GM23338 (cell line): ENCODE measurements around the gene RAB1B. TPM values are rescaled to one million over a fixed set of nuclear protein-coding genes. Genes with fewer than 3 reads are reported as not detected.
A peak's percentile ranks its signal among the peaks of the same experiment; 100 is the strongest.

Experiments
- ATAC-seq: fragments of 200-7000 bp; cut with Tn5 transposase; 3 replicates; pipeline ENCODE4 v1.9.1; 2020
- DNase-seq: peaks from one replicate; pipeline ENCODE4 v3.0.0-alpha.2; 2015; ENCODE audit warnings: low spot score
- H2AFZ ChIP-seq: fragments of 200-600 bp; sonication (generic); 2 replicates; pipeline ENCODE4 v1.8.0; 2016; ENCODE audit warnings: antibody characterized with exemption, mild to moderate bottlenecking, moderate library complexity
- H3F3A ChIP-seq: fragments of 200-600 bp; sonication (generic); replicated peaks from 2 replicates; pipeline ENCODE4 v1.8.0; 2017; ENCODE audit warnings: antibody characterized with exemption, mixed run types, low read depth
- H3K27ac ChIP-seq: fragments of 200-600 bp; sonication (generic); 2 replicates; pipeline ENCODE4 v1.6.1; 2016; ENCODE audit warnings: low read depth
- H3K27me3 ChIP-seq: fragments of 200-600 bp; sonication (generic); 2 replicates; pipeline ENCODE4 v1.8.0; 2016; ENCODE audit warnings: mild to moderate bottlenecking, mixed run types, moderate library complexity; ENCODE audit not compliant: insufficient read depth
- H3K36me3 ChIP-seq: fragments of 200-600 bp; sonication (generic); 2 replicates; pipeline ENCODE4 v1.8.0; 2016; ENCODE audit warnings: mild to moderate bottlenecking; ENCODE audit not compliant: insufficient read depth
- H3K4me1 ChIP-seq: fragments of 200-600 bp; sonication (generic); 2 replicates; pipeline ENCODE4 v1.8.0; 2016; ENCODE audit warnings: mild to moderate bottlenecking, moderate library complexity; ENCODE audit not compliant: insufficient read depth
- H3K4me2 ChIP-seq: fragments of 200-600 bp; sonication (generic); 2 replicates; pipeline ENCODE4 v1.7.1; 2017; ENCODE audit warnings: mixed run types
- H3K4me3 ChIP-seq: fragments of 200-600 bp; sonication (generic); 2 replicates; pipeline ENCODE4 v1.6.1; 2016; ENCODE audit warnings: mixed run types
- H3K79me2 ChIP-seq: fragments of 200-600 bp; sonication (generic); replicated peaks from 2 replicates; pipeline ENCODE4 v1.8.0; 2017; ENCODE audit warnings: mild to moderate bottlenecking; ENCODE audit not compliant: insufficient read depth
- H3K9me2 ChIP-seq: fragments of 200-600 bp; sonication (generic); 2 replicates; pipeline ENCODE4 v1.8.0; 2017; ENCODE audit not compliant: insufficient read depth
- H4K20me1 ChIP-seq: fragments of 200-600 bp; sonication (generic); replicated peaks from 2 replicates; pipeline ENCODE4 v1.8.0; 2017; ENCODE audit warnings: mild to moderate bottlenecking; ENCODE audit not compliant: insufficient read depth
- H3K27ac Mint-ChIP-seq: 2 replicates; pipeline ENCODE4 v1.8.0; 2020; ENCODE audit warnings: inconsistent platforms, mild to moderate bottlenecking, moderate library complexity, mixed read lengths
- H3K27me3 Mint-ChIP-seq: 3 replicates; pipeline ENCODE4 v1.8.0; 2022; ENCODE audit warnings: low read depth, mild to moderate bottlenecking, moderate library complexity, mixed read lengths, inconsistent platforms; ENCODE audit not compliant: insufficient read depth, poor library complexity
- H3K36me3 Mint-ChIP-seq: 3 replicates; pipeline ENCODE4 v1.8.0; 2021; ENCODE audit warnings: low read depth, mild to moderate bottlenecking, inconsistent platforms, moderate library complexity, mixed read lengths
- H3K4me1 Mint-ChIP-seq: 3 replicates; pipeline ENCODE4 v1.8.0; 2020; ENCODE audit warnings: mild to moderate bottlenecking, inconsistent platforms, mixed read lengths
- H3K4me3 Mint-ChIP-seq: 3 replicates; pipeline ENCODE4 v1.8.0; 2021; ENCODE audit warnings: moderate library complexity, mild to moderate bottlenecking, inconsistent platforms, mixed read lengths
- H3K9me3 Mint-ChIP-seq: 3 replicates; pipeline ENCODE4 v1.8.0; 2020; ENCODE audit warnings: moderate library complexity, mild to moderate bottlenecking, inconsistent platforms, mixed read lengths
- CREB1 ChIP-seq: fragments of 250-450 bp; sonication (Bioruptor Pico); IDR thresholded peaks from 2 replicates; pipeline ENCODE4 v1.5.0; 2020; ENCODE audit warnings: low read depth, mild to moderate bottlenecking, moderate library complexity
- EZH2 ChIP-seq: fragments of 200-600 bp; sonication (generic); IDR thresholded peaks from one replicate; pipeline ENCODE4 v1.8.0; 2017; ENCODE audit warnings: antibody characterized with exemption, mild to moderate bottlenecking, low read depth; ENCODE audit not compliant: unreplicated experiment
- EZH2phosphoT487 ChIP-seq: fragments of 200-600 bp; sonication (generic); IDR thresholded peaks from one replicate; pipeline ENCODE4 v1.8.1; 2018; ENCODE audit warnings: antibody characterized with exemption; ENCODE audit not compliant: unreplicated experiment
- JUNB ChIP-seq: IDR thresholded peaks from one replicate; pipeline ENCODE4 v1.6.1; 2016; ENCODE audit warnings: antibody characterized with exemption; ENCODE audit not compliant: unreplicated experiment
- NANOG ChIP-seq: IDR thresholded peaks from 2 replicates; pipeline ENCODE4 v1.6.1; 2016; ENCODE audit warnings: antibody characterized with exemption, borderline replicate concordance
- POLR2AphosphoS5 ChIP-seq: IDR thresholded peaks from 2 replicates; pipeline ENCODE4 v1.6.1; 2016; ENCODE audit warnings: antibody characterized with exemption, low read depth
- STAT1 ChIP-seq: IDR thresholded peaks from one replicate; pipeline ENCODE4 v1.6.1; 2016; ENCODE audit warnings: antibody characterized with exemption; ENCODE audit not compliant: unreplicated experiment
- ZNF114 ChIP-seq: fragments of 250-450 bp; sonication (Bioruptor Pico); IDR thresholded peaks from 2 replicates; pipeline ENCODE4 v1.5.0; 2020; ENCODE audit warnings: mild to moderate bottlenecking, moderate library complexity
- ZNF331 ChIP-seq: fragments of 250-450 bp; sonication (Bioruptor Pico); IDR thresholded peaks from 2 replicates; pipeline ENCODE4 v1.5.0; 2020; ENCODE audit warnings: low read depth, mild to moderate bottlenecking, moderate library complexity
- polyA plus RNA-seq: library from polyadenylated mRNA; unstranded; fragments of >200 nt; fragmentation: Nextera tagmentation; extraction: Ambion mirVana; gene quantifications from 2 replicates; pipeline ENCODE4 v1.2.1, GENCODE V29; 2016
- total RNA-seq: library from RNA; depleted of rRNA; stranded (reverse); fragments of >200 nt; shearing (Covaris generic); gene quantifications from 2 replicates; pipeline ENCODE4 v1.2.3, GENCODE V29; 2014
- TF ChIP-seq, protein P1 (sequence below): IDR thresholded peaks from one replicate; pipeline ENCODE4 v1.6.1; 2018; ENCODE audit warnings: antibody characterized with exemption; ENCODE audit not compliant: unreplicated experiment
- TF ChIP-seq, protein P2 (sequence below): fragments of 250-450 bp; sonication (Bioruptor Pico); IDR thresholded peaks from 2 replicates; pipeline ENCODE4 v1.5.0; 2020; ENCODE audit warnings: mild to moderate bottlenecking, moderate library complexity
- TF ChIP-seq, protein P3 (sequence below), 2 experiments: fragments of 200-600 bp in 1 of 2; sonication (generic) in 1 of 2; conservative IDR thresholded peaks; 2 replicates each; pipeline versions ENCODE4 v1.5.1 to v1.6.1; 2016 to 2017; ENCODE audit warnings: antibody characterized with exemption in 2 of 2, low read depth in 2 of 2, mild to moderate bottlenecking in 2 of 2, moderate library complexity in 1 of 2
- TF ChIP-seq, protein P4 (sequence below): IDR thresholded peaks from 2 replicates; pipeline ENCODE4 v1.6.1; 2016; ENCODE audit warnings: antibody characterized with exemption

The RAB1B gene
- total and polyA plus RNA-seq, 2 experiments from 2014 or later = 30.5 to 92.7 TPM

DNA sequence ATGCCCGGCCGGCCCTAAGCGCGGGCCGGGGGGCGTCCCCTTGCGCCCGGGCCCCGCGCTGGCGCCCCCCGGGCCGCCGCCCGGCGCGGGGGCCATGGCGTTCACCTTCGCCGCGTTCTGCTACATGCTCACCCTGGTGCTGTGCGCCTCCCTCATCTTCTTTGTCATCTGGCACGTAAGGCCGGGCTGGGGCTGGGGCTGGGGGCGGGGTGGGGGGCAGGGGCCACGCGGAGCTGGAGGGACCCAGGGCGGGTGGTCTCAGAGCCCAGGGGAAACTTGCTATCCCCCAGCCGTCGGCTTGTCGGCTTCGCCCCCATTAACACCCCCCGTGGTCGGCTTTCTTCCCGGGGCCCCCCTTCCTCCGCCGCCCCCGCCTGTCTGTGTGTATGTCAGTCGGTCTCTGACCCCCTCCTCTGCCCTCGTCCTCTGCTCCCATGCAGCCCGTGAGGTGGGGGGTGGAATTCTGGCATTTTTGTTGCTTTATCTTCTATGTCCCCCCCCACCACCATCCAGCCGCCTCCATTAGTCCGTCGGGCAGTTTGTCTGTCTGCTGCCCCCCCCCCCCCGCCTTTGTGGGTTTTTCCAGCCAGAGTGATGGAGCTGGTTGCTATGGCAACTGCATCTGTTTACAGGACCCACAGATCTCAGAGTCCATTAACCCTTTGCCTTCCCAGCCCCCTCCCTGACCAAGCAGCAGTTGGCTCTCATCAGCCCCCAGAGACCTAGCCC lies 10.1 kb downstream of the RAB1B start:
- Mint-ChIP-seq H3K9me3 (no peaks in the 10 kb centered on the region), H3K4me1 (peaks cover 32% of the 10 kb centered on the region), H3K4me3 (peak overlapping the region; percentile 73), H3K27ac (no peak overlapping the region), H3K36me3 (peaks cover 8% of the 10 kb centered on the region), H3K27me3 (peaks cover 26% of the 10 kb centered on the region)
- H3K27me3 ChIP-seq = no peaks in the 10 kb centered on the region
- no peaks in the 10 kb centered on the region for H3K36me3 ChIP-seq
- no peaks in the 10 kb centered on the region; the same call in 1 of the 2 replicates for H4K20me1 ChIP-seq
- H2AFZ ChIP-seq = no peak overlapping the region
- TF ChIP-seq, protein P1, sequence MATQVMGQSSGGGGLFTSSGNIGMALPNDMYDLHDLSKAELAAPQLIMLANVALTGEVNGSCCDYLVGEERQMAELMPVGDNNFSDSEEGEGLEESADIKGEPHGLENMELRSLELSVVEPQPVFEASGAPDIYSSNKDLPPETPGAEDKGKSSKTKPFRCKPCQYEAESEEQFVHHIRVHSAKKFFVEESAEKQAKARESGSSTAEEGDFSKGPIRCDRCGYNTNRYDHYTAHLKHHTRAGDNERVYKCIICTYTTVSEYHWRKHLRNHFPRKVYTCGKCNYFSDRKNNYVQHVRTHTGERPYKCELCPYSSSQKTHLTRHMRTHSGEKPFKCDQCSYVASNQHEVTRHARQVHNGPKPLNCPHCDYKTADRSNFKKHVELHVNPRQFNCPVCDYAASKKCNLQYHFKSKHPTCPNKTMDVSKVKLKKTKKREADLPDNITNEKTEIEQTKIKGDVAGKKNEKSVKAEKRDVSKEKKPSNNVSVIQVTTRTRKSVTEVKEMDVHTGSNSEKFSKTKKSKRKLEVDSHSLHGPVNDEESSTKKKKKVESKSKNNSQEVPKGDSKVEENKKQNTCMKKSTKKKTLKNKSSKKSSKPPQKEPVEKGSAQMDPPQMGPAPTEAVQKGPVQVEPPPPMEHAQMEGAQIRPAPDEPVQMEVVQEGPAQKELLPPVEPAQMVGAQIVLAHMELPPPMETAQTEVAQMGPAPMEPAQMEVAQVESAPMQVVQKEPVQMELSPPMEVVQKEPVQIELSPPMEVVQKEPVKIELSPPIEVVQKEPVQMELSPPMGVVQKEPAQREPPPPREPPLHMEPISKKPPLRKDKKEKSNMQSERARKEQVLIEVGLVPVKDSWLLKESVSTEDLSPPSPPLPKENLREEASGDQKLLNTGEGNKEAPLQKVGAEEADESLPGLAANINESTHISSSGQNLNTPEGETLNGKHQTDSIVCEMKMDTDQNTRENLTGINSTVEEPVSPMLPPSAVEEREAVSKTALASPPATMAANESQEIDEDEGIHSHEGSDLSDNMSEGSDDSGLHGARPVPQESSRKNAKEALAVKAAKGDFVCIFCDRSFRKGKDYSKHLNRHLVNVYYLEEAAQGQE = no peak
- no peak for TF ChIP-seq CREB1 (CRISPR knock-in tag)
- no peak for TF ChIP-seq JUNB
- no peak for TF ChIP-seq POLR2AphosphoS5
- no peak for TF ChIP-seq STAT1
- TF ChIP-seq, protein P2, sequence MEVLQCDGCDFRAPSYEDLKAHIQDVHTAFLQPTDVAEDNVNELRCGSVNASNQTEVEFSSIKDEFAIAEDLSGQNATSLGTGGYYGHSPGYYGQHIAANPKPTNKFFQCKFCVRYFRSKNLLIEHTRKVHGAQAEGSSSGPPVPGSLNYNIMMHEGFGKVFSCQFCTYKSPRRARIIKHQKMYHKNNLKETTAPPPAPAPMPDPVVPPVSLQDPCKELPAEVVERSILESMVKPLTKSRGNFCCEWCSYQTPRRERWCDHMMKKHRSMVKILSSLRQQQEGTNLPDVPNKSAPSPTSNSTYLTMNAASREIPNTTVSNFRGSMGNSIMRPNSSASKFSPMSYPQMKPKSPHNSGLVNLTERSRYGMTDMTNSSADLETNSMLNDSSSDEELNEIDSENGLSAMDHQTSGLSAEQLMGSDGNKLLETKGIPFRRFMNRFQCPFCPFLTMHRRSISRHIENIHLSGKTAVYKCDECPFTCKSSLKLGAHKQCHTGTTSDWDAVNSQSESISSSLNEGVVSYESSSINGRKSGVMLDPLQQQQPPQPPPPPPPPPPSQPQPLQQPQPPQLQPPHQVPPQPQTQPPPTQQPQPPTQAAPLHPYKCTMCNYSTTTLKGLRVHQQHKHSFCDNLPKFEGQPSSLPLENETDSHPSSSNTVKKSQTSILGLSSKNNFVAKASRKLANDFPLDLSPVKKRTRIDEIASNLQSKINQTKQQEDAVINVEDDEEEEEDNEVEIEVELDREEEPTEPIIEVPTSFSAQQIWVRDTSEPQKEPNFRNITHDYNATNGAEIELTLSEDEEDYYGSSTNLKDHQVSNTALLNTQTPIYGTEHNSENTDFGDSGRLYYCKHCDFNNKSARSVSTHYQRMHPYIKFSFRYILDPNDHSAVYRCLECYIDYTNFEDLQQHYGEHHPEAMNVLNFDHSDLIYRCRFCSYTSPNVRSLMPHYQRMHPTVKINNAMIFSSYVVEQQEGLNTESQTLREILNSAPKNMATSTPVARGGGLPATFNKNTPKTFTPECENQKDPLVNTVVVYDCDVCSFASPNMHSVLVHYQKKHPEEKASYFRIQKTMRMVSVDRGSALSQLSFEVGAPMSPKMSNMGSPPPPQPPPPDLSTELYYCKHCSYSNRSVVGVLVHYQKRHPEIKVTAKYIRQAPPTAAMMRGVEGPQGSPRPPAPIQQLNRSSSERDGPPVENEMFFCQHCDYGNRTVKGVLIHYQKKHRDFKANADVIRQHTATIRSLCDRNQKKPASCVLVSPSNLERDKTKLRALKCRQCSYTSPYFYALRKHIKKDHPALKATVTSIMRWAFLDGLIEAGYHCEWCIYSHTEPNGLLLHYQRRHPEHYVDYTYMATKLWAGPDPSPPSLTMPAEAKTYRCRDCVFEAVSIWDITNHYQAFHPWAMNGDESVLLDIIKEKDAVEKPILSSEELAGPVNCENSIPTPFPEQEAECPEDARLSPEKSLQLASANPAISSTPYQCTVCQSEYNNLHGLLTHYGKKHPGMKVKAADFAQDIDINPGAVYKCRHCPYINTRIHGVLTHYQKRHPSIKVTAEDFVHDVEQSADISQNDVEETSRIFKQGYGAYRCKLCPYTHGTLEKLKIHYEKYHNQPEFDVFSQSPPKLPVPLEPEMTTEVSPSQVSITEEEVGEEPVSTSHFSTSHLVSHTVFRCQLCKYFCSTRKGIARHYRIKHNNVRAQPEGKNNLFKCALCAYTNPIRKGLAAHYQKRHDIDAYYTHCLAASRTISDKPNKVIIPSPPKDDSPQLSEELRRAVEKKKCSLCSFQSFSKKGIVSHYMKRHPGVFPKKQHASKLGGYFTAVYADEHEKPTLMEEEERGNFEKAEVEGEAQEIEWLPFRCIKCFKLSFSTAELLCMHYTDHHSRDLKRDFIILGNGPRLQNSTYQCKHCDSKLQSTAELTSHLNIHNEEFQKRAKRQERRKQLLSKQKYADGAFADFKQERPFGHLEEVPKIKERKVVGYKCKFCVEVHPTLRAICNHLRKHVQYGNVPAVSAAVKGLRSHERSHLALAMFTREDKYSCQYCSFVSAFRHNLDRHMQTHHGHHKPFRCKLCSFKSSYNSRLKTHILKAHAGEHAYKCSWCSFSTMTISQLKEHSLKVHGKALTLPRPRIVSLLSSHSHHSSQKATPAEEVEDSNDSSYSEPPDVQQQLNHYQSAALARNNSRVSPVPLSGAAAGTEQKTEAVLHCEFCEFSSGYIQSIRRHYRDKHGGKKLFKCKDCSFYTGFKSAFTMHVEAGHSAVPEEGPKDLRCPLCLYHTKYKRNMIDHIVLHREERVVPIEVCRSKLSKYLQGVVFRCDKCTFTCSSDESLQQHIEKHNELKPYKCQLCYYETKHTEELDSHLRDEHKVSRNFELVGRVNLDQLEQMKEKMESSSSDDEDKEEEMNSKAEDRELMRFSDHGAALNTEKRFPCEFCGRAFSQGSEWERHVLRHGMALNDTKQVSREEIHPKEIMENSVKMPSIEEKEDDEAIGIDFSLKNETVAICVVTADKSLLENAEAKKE (CRISPR knock-in tag) = no peak
- no peak for TF ChIP-seq ZNF331 (CRISPR knock-in tag)
- no peak for TF ChIP-seq EZH2
- TF ChIP-seq, protein P3, sequence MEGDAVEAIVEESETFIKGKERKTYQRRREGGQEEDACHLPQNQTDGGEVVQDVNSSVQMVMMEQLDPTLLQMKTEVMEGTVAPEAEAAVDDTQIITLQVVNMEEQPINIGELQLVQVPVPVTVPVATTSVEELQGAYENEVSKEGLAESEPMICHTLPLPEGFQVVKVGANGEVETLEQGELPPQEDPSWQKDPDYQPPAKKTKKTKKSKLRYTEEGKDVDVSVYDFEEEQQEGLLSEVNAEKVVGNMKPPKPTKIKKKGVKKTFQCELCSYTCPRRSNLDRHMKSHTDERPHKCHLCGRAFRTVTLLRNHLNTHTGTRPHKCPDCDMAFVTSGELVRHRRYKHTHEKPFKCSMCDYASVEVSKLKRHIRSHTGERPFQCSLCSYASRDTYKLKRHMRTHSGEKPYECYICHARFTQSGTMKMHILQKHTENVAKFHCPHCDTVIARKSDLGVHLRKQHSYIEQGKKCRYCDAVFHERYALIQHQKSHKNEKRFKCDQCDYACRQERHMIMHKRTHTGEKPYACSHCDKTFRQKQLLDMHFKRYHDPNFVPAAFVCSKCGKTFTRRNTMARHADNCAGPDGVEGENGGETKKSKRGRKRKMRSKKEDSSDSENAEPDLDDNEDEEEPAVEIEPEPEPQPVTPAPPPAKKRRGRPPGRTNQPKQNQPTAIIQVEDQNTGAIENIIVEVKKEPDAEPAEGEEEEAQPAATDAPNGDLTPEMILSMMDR (conservative IDR thresholded peaks at IDR 0.05; ENCODE audit: low read depth in 2 of 2) = no peak
- TF ChIP-seq, protein P4, sequence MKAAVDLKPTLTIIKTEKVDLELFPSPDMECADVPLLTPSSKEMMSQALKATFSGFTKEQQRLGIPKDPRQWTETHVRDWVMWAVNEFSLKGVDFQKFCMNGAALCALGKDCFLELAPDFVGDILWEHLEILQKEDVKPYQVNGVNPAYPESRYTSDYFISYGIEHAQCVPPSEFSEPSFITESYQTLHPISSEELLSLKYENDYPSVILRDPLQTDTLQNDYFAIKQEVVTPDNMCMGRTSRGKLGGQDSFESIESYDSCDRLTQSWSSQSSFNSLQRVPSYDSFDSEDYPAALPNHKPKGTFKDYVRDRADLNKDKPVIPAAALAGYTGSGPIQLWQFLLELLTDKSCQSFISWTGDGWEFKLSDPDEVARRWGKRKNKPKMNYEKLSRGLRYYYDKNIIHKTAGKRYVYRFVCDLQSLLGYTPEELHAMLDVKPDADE = no peak
- TF ChIP-seq ZNF114 = no peak
- TF ChIP-seq NANOG = no peak
- no peak for TF ChIP-seq EZH2phosphoT487
- DNase-seq (peak; percentile 76), ATAC-seq (no peak)
- 0 out of 2 replicates have a peak, but pooled peaks cover 11% of the 10 kb centered on the region for H3F3A ChIP-seq
- H3K4me2 ChIP-seq = peak overlapping the region; percentile 86
- H3K79me2 ChIP-seq = no peaks in the 10 kb centered on the region
- peaks cover 9% of the 10 kb centered on the region for H3K4me1 ChIP-seq
- H3K27ac ChIP-seq = no peak overlapping the region
- H3K9me2 ChIP-seq = no peaks in the 10 kb centered on the region
- H3K4me3 ChIP-seq = peak overlapping the region; percentile 53
